CD14-positive monocyte (primary cell): ENCODE results near the gene SMR3B. TPM values are rescaled to one million over a fixed set of nuclear protein-coding genes. Genes with fewer than 3 reads are reported as not detected.

Source experiments
- DNase-seq, 3 donors: peaks; one replicate each; pipeline ENCODE4 v3.0.0-alpha.2; 2011 to 2022
- H2AFZ ChIP-seq: 2 replicates; pipeline ENCODE4 v1.6.0; 2012; ENCODE audit warnings: mild to moderate bottlenecking, low read depth, low read length, inconsistent platforms; ENCODE audit not compliant: insufficient read depth, poor library complexity, severe bottlenecking
- H3K27ac ChIP-seq, 2 donors: 1 replicate in 1 of 2; 2 replicates in 1 of 2; pipeline ENCODE4 v1.5.1; 2012 to 2013; ENCODE audit warnings: low read length in 2 of 2, control low read depth in 1 of 2, inconsistent platforms in 1 of 2, low read depth in 1 of 2, mild to moderate bottlenecking in 1 of 2
- H3K27me3 ChIP-seq, 2 donors: one replicate each; pipeline versions ENCODE4 v1.6.0 to v1.6.1; 2011 to 2013; ENCODE audit warnings: low read length in 2 of 2; ENCODE audit not compliant: control insufficient read depth in 2 of 2, insufficient read depth in 2 of 2
- H3K36me3 ChIP-seq, 2 donors: replicated peaks in 1 of 2; 1 replicate in 1 of 2; 2 replicates in 1 of 2; pipeline versions ENCODE4 v1.5.1 to v1.6.1; 2012 to 2013; ENCODE audit warnings: low read length in 2 of 2, control low read depth in 1 of 2, inconsistent platforms in 1 of 2, mild to moderate bottlenecking in 1 of 2; ENCODE audit not compliant: insufficient read depth in 2 of 2, control insufficient read depth in 1 of 2
- H3K4me1 ChIP-seq, 2 donors: 1 replicate in 1 of 2; 2 replicates in 1 of 2; pipeline versions ENCODE4 v1.5.1 to v1.6.1; 2012 to 2013; ENCODE audit warnings: low read length in 2 of 2, control low read depth in 1 of 2, inconsistent platforms in 1 of 2, mild to moderate bottlenecking in 1 of 2, moderate library complexity in 1 of 2; ENCODE audit not compliant: insufficient read depth in 2 of 2, control insufficient read depth in 1 of 2
- H3K4me2 ChIP-seq: replicated peaks from 2 replicates; pipeline ENCODE3; 2012; ENCODE audit warnings: low read length, moderate library complexity, mild to moderate bottlenecking; ENCODE audit not compliant: poor library complexity, severe bottlenecking; ENCODE audit errors: extremely low read depth
- H3K4me3 ChIP-seq, 3 experiments: fragments of 200-600 bp in 1 of 3; sonication (generic) in 1 of 3; replicated peaks in 1 of 3; 1 replicate in 2 of 3; 2 replicates in 1 of 3; pipeline ENCODE4 v1.5.1; 2011 to 2013; ENCODE audit warnings: low read length in 3 of 3, mild to moderate bottlenecking in 3 of 3, control low read depth in 2 of 3, low read depth in 2 of 3, inconsistent platforms in 1 of 3, moderate library complexity in 1 of 3
- H3K79me2 ChIP-seq: 2 replicates; pipeline ENCODE4 v1.6.0; 2012; ENCODE audit warnings: mild to moderate bottlenecking, control low read depth, inconsistent platforms, low read length, moderate library complexity; ENCODE audit not compliant: insufficient read depth
- H3K9ac ChIP-seq: 2 replicates; pipeline ENCODE4 v1.6.0; 2017; ENCODE audit warnings: low read length, mild to moderate bottlenecking; ENCODE audit not compliant: insufficient read depth, poor library complexity, severe bottlenecking
- H3K9me3 ChIP-seq, 2 donors: replicated peaks in 1 of 2; 1 replicate in 1 of 2; 2 replicates in 1 of 2; pipeline versions ENCODE4 v1.5.1 to v1.6.1; 2012 to 2013; ENCODE audit warnings: low read length in 2 of 2, control low read depth in 1 of 2; ENCODE audit not compliant: control insufficient read depth in 1 of 2, insufficient read depth in 1 of 2
- H4K20me1 ChIP-seq: 2 replicates; pipeline ENCODE4 v1.6.0; 2012; ENCODE audit warnings: mild to moderate bottlenecking, low read length, control low read depth, moderate library complexity; ENCODE audit not compliant: insufficient read depth
- H3K27ac Mint-ChIP-seq, 7 donors: one replicate each; pipeline ENCODE4 v1.8.0; 2020; ENCODE audit warnings: mild to moderate bottlenecking in 7 of 7, mixed read lengths in 7 of 7, moderate library complexity in 6 of 7, inconsistent platforms in 2 of 7
- H3K27me3 Mint-ChIP-seq, 3 donors: one replicate each; pipeline ENCODE4 v1.8.0; 2021 to 2022; ENCODE audit warnings: low read depth in 3 of 3, mild to moderate bottlenecking in 3 of 3, mixed read lengths in 3 of 3, moderate library complexity in 3 of 3, inconsistent platforms in 1 of 3
- H3K36me3 Mint-ChIP-seq, 2 donors: one replicate each; pipeline ENCODE4 v1.8.0; 2020; ENCODE audit warnings: mixed read lengths in 2 of 2, inconsistent platforms in 1 of 2, mild to moderate bottlenecking in 1 of 2
- H3K4me1 Mint-ChIP-seq: one replicate; pipeline ENCODE4 v1.8.0; 2020; ENCODE audit warnings: mild to moderate bottlenecking, mixed read lengths
- H3K4me3 Mint-ChIP-seq, 2 donors: one replicate each; pipeline ENCODE4 v1.8.0; 2020; ENCODE audit warnings: mild to moderate bottlenecking in 2 of 2, mixed read lengths in 2 of 2, moderate library complexity in 1 of 2
- H3K9me3 Mint-ChIP-seq, 7 donors: one replicate each; pipeline ENCODE4 v1.8.0; 2020 to 2022; ENCODE audit warnings: mixed read lengths in 7 of 7, mild to moderate bottlenecking in 6 of 7, moderate library complexity in 6 of 7, inconsistent platforms in 2 of 7
- CTCF ChIP-seq: fragments of 200-600 bp; IDR thresholded peaks from one replicate; pipeline ENCODE4 v1.8.0; 2022; ENCODE audit warnings: antibody characterized with exemption, mild to moderate bottlenecking
- WGBS: methylation state at CpG from one replicate; pipeline ENCODE4 v1.1.5; 2013; ENCODE audit warnings: missing lambda C conversion rate; ENCODE audit not compliant: insufficient coverage; 5-methylcytosine and 5-hydroxymethylcytosine counted together
- intact Hi-C, 2 donors: fragments of 100-400 bp; cut with micrococcal nuclease; formaldehyde crosslinking; loops; one replicate each; pipeline versions ENCODE4 v1.15.0 to v1.15.1; 2023
- polyA plus RNA-seq, 3 donors: library from polyadenylated mRNA; depleted of rRNA in 1 of 3; unstranded in 2 of 3; stranded (reverse) in 1 of 3; fragments of 300-500 nt in 2 of 3; fragments of >200 nt in 1 of 3; fragmentation: Illumina TruSeq in 2 of 3; gene quantifications; 1 replicate in 2 of 3; 2 replicates in 1 of 3; pipeline ENCODE4 v1.2.3, GENCODE V29; 2012 to 2021

SMR3B gene
- polyA plus RNA-seq, 3 donors = not detected

- no peaks in the 10 kb centered on the region for H3K4me1 ChIP-seq
- no peaks in the 10 kb centered on the region for H3K27me3 ChIP-seq
- H3K9me3 Mint-ChIP-seq = peaks cover 0 to 2% (median 0%) of the 10 kb centered on the region in 7 donors
- no peaks in the 10 kb centered on the region for H3K27me3 Mint-ChIP-seq
- no peak overlapping the region for H3K4me2 ChIP-seq
- H4K20me1 ChIP-seq = no peaks in the 10 kb centered on the region
- no peak overlapping the region for H3K9ac ChIP-seq
- no peaks in the 10 kb centered on the region for H3K9me3 ChIP-seq
- H3K36me3 Mint-ChIP-seq = no peaks in the 10 kb centered on the region
- H2AFZ ChIP-seq = no peak overlapping the region
- H3K4me1 Mint-ChIP-seq = no peaks in the 10 kb centered on the region
- H3K4me3 ChIP-seq = no peak overlapping the region
- intact Hi-C loops = no loop called here
- no peak for TF ChIP-seq CTCF
- H3K79me2 ChIP-seq = no peaks in the 10 kb centered on the region
- H3K4me3 Mint-ChIP-seq = no peak overlapping the region
- WGBS = no CpG with 5 or more reads among the region's 2 CpGs
- H3K36me3 ChIP-seq = no peaks in the 10 kb centered on the region
- H3K27ac Mint-ChIP-seq = no peak overlapping the region
- DNase-seq = no peak
- H3K27ac ChIP-seq = no peak overlapping the region
Measured at GRCh38 chr4:70365479-70365878, 17.5 kb upstream of the SMR3B start.

GRCh38 chr4:70367813-70368212 lies 15.1 kb upstream of the SMR3B start:
- no peak overlapping the region for H3K9ac ChIP-seq
- H3K36me3 ChIP-seq = no peaks in the 10 kb centered on the region
- Mint-ChIP-seq H3K9me3 (peaks cover 0 to 2% (median 0%) of the 10 kb centered on the region in 7 donors), H3K27ac (no peak overlapping the region), H3K4me3 (no peak overlapping the region), H3K36me3 (no peaks in the 10 kb centered on the region), H3K4me1 (no peaks in the 10 kb centered on the region), H3K27me3 (no peaks in the 10 kb centered on the region)
- H2AFZ ChIP-seq = no peak overlapping the region
- DNase-seq = no peak
- no peaks in the 10 kb centered on the region for H4K20me1 ChIP-seq
- TF ChIP-seq CTCF = no peak
- no peak overlapping the region for H3K4me3 ChIP-seq
- H3K9me3 ChIP-seq = no peaks in the 10 kb centered on the region
- H3K4me1 ChIP-seq = no peaks in the 10 kb centered on the region
- no peaks in the 10 kb centered on the region for H3K27me3 ChIP-seq
- no peak overlapping the region for H3K27ac ChIP-seq
- no peaks in the 10 kb centered on the region for H3K79me2 ChIP-seq
- WGBS = no CpG with 5 or more reads among the region's 1 CpG
- intact Hi-C loops = no loop called here
- H3K4me2 ChIP-seq = no peak overlapping the region
